Measurements from ENCODE around the gene CMBL. TPM values are rescaled to one million over a fixed set of nuclear protein-coding genes. Genes with fewer than 3 reads are reported as not detected.

Gene CMBL
- total RNA-seq, 2 donors from 2014 or later: 0.36 TPM; not detected in 1

- no peaks in the 10 kb centered on the region for H3K9me3 Mint-ChIP-seq
- DNase-seq (ENCODE audit: low spot score): no peak
- H3K27me3 Mint-ChIP-seq: no peaks in the 10 kb centered on the region
- H3K27ac Mint-ChIP-seq: no peak overlapping the region
- no peak for ATAC-seq
- peaks cover 16% of the 10 kb centered on the region for H3K36me3 Mint-ChIP-seq
- H3K4me3 Mint-ChIP-seq: no peak overlapping the region
- H3K4me1 Mint-ChIP-seq (ENCODE audit: low read depth in 2 of 2): no peaks in the 10 kb centered on the region
Measured at GRCh38 chr5:10235350-10235749, 72.4 kb downstream of the CMBL start.

DNA sequence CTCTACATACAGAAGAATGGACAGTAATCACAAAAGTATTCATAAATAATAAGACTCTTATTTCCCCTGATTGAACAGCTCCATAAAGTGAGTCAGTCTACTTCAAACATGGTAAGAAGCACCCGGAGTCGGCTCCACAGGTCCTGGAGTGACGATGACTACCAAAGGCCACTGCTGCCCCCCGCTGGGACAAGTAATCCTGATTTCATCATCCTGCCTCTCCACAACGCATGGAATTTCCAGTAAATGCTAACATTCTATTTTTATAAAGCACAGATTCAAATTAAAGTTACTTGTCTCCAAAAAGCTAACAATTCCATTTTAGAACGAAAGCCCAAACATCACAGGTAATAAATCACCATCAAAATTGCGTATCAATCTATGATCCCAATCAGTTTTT, 74.2 kb downstream of the CMBL start:
- Mint-ChIP-seq H3K27ac (no peak overlapping the region), H3K27me3 (no peaks in the 10 kb centered on the region), H3K4me3 (no peak overlapping the region), H3K9me3 (no peaks in the 10 kb centered on the region), H3K4me1 (ENCODE audit: low read depth in 2 of 2) (peaks cover 0 to 3% of the 10 kb centered on the region in 2 donors), H3K36me3 (peaks cover 11% of the 10 kb centered on the region)
- DNase-seq (ENCODE audit: low spot score) (no peak), ATAC-seq (no peak)

- Mint-ChIP-seq H3K4me3 (no peak overlapping the region), H3K27me3 (no peaks in the 10 kb centered on the region), H3K36me3 (peaks cover 10% of the 10 kb centered on the region), H3K27ac (no peak overlapping the region), H3K4me1 (ENCODE audit: low read depth in 2 of 2) (peaks cover 0 to 3% of the 10 kb centered on the region in 2 donors), H3K9me3 (no peaks in the 10 kb centered on the region)
- no peak for DNase-seq (ENCODE audit: low spot score)
- ATAC-seq: no peak
Measured at GRCh38 chr5:10233011-10233410, 74.7 kb downstream of the CMBL start.

- no peak overlapping the region for H3K27ac Mint-ChIP-seq
- no peak for DNase-seq (ENCODE audit: low spot score)
- no peak overlapping the region for H3K4me3 Mint-ChIP-seq
- no peaks in the 10 kb centered on the region for H3K9me3 Mint-ChIP-seq
- H3K4me1 Mint-ChIP-seq (ENCODE audit: low read depth in 2 of 2): peaks cover 0 to 3% of the 10 kb centered on the region in 2 donors
- H3K36me3 Mint-ChIP-seq: peaks cover 9% of the 10 kb centered on the region
- no peak for ATAC-seq
- H3K27me3 Mint-ChIP-seq: no peaks in the 10 kb centered on the region
Measured at GRCh38 chr5:10232386-10232785, 75.3 kb downstream of the CMBL start.

GRCh38 chr5:10229306-10230048, 78.2 kb downstream of the CMBL start:
- no peak overlapping the region for H3K27ac Mint-ChIP-seq
- peaks cover 8% of the 10 kb centered on the region for H3K9me3 Mint-ChIP-seq
- H3K27me3 Mint-ChIP-seq: no peaks in the 10 kb centered on the region
- H3K36me3 Mint-ChIP-seq: peaks cover 16% of the 10 kb centered on the region
- DNase-seq (ENCODE audit: low spot score) (no peak), ATAC-seq (no peak)
- no peak overlapping the region for H3K4me3 Mint-ChIP-seq
- peaks cover 0 to 3% of the 10 kb centered on the region in 2 donors for H3K4me1 Mint-ChIP-seq (ENCODE audit: low read depth in 2 of 2)

- Mint-ChIP-seq H3K4me1 (ENCODE audit: low read depth in 2 of 2) (peaks cover 0 to 3% of the 10 kb centered on the region in 2 donors), H3K27ac (no peak overlapping the region), H3K9me3 (peaks cover 8% of the 10 kb centered on the region)
Measured at GRCh38 chr5:10228288-10228687, 79.4 kb downstream of the CMBL start.

More at GRCh38 chr5:10228288-10228687, 79.4 kb downstream of the CMBL start:
- DNase-seq (ENCODE audit: low spot score) (no peak), ATAC-seq (no peak)
- Mint-ChIP-seq H3K36me3 (peaks cover 16% of the 10 kb centered on the region), H3K4me3 (no peak overlapping the region), H3K27me3 (no peaks in the 10 kb centered on the region)

Other genes starting within 250 kb of the CMBL start
- gene ATPSCKMT, start 58.0 kb downstream of the CMBL start, total RNA-seq: 10 to 100 TPM; 20.5 to 40.9 TPM
- 100 to 1,000 TPM; 311 to 417 TPM for gene CCT5, start 57.6 kb downstream of the CMBL start, total RNA-seq
- gene MARCHF6, start 45.8 kb upstream of the CMBL start, total RNA-seq: 100 to 1,000 TPM; 114 to 120 TPM
- gene ROPN1L, start 134.0 kb upstream of the CMBL start, total RNA-seq: 1 to 10 TPM in 1 of 2 donors, under 1 TPM in 1; 0.57 to 2.6 TPM

All from natural killer cell treated with Interleukin-12 subunit alpha and Interleukin-12 subunit beta and Interleukin-15 and Interleukin-18, amount 100 ng/mL, for 72 hours (primary cell).